GM21360 (cell line): ENCODE measurements around the gene SMAP1.
A peak's percentile ranks its signal among the peaks of the same experiment; 100 is the strongest.

Experiments
- ATAC-seq: cut with Tn5 transposase; IDR thresholded peaks from one replicate; pipeline ENCODE4 v1.9.1; 2021; ENCODE audit warnings: mild to moderate bottlenecking, moderate library complexity; ENCODE audit not compliant: unreplicated experiment

Gene SMAP1

DNA sequence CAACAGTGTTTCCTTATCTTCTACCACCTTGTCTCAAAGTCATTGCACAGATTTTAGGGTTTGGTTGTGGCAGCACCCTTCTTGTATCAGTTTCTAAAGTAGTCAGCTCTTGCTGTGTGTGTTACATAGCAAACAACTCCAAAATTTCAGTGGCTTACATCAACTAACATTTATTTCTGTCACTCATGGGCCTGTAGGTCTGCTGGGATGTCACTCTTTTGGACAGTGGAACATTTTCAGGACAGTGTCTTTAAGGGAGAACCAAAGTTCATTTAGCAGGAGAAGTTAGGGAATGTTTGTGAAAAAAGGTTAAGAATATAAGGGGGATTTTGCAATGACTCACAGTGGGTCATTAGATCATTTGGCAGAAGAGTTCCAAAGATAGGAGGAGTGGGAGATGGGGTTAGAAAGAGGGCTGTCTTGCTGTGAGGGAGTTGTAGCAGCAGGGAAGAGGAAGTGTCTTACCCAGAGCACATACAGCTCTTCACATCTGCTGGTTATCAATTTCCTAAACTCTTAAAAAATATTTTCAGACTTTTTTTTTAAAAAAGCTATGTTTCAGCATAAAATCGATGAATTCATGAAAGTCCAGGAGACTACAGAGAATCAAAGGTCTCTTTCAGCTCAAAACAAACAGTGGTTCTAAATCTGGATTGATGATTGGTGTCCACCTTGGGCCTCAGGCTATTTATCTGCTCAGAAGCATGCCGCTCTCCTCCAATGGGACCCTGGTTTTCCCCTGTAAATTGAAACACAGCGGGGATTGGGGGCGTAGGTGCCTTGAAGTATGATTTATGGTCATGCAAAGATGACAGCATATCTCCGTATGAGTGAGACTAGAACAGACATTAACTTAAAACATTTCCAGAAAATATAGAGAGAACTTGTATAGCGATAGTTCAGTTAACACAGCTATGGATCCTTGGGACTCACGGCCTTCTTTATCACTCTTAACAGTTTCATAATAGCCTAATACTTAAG, 171.9 kb downstream of the SMAP1 start:
- no peak for ATAC-seq

- no peak for ATAC-seq
These were observed 173.4 kb downstream of the SMAP1 start for GRCh38 chr6:70841112-70841511.

GRCh38 chr6:70842541-70842940, 174.9 kb downstream of the SMAP1 start:
- no peak for ATAC-seq

GRCh38 chr6:70843328-70843918, 175.7 kb downstream of the SMAP1 start:
- no peak for ATAC-seq

- no peak for ATAC-seq
These were observed 176.6 kb downstream of the SMAP1 start for GRCh38 chr6:70844301-70844700.

- no peak for ATAC-seq
These were observed 178.6 kb downstream of the SMAP1 start for GRCh38 chr6:70846207-70846835.

DNA sequence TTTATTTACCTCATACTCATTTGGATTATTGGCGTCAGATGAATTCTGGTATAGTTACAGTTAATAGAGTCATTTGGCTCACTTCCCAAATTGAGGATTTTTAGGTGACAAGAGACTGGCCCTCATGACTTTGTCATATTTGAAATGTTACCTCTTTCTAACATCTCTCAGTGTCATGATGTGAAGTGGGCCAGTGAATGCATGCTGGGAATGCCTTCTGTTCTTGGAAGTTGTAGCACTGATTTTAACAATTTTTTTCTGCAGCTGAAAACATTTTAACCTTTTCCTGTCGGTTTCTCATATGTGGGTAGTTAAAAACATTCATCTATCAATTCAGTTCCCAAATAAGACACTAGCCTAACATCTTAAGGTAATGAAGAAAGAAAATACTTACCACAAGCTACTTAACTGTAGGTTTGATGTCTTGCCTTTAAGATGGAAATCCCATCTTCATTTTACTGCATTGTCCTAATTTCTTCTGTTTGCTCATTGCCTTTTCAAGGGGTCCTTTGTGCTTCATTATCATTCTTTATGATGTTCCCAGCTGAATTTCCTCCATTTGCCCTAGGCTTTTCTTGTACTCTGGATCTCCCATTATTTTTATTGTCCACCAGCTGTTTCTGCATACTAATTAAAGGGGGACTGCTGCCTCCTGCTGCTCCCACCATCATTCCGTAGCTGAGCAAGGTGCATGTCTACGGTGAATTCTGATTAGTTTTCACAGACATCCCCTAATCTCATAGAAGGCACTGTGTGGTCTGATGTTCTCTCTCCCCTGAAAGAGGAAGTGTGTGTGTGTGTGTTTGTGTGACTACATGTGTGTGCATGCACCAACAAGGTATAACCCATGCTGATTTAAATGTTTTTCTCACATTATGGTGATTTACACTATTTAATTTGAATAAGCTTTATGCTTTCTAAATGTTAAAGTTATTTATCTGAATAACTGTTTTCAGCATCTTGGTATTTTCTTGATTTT, 179.7 kb downstream of the SMAP1 start:
- no peak for ATAC-seq

GRCh38 chr6:70849348-70850069, 181.8 kb downstream of the SMAP1 start:
- no peak for ATAC-seq

- ATAC-seq, result no peak
These were observed 185.1 kb downstream of the SMAP1 start for GRCh38 chr6:70852667-70853246.

GRCh38 chr6:70857387-70858077, 189.8 kb downstream of the SMAP1 start:
- peak; percentile 100 for ATAC-seq

GRCh38 chr6:70860045-70860444, 192.4 kb downstream of the SMAP1 start:
- no peak for ATAC-seq

DNA sequence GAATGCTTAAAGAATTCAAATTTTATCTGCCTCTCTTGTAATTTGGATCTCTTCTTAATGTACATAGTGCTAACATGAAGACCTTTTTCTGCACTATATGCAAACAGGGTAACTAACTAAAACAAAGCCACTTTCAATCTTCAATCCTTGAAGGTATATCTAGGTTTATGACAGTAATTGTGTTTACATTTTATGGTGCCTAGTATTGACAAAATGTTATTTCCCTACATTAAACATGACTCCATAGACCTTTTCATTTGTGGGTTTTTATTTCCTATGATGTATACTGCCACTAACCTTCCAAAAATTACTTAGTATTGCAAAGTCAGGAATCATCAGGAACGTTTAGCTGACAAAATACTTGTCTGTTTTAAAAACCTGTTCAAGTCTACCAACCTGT, 193.2 kb downstream of the SMAP1 start:
- ATAC-seq, result no peak

- no peak for ATAC-seq
These were observed 195.7 kb downstream of the SMAP1 start for GRCh38 chr6:70863343-70863742.

- no peak for ATAC-seq
These were observed 196.7 kb downstream of the SMAP1 start for GRCh38 chr6:70864401-70864800.

DNA sequence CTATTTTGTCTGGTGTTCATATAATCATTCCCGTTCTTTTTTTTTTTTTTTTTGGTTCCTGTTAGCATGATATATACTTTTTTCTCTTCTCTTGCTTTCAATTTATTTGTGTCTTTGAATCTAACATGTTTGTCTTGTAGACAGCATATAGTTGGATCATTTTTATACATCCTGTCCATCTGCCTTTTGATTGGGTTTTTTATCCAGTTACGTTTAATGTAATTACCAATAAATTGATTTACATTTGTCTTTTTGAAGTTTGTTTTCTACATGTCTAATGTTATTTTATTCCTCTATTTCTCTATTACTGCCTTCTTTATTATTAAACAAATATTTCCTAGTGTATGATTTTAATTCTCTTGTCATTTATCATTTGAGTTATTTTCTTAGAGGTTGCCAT, 204.8 kb downstream of the SMAP1 start:
- ATAC-seq, result no peak

GRCh38 chr6:70874181-70874913, 206.7 kb downstream of the SMAP1 start:
- ATAC-seq, result no peak

DNA sequence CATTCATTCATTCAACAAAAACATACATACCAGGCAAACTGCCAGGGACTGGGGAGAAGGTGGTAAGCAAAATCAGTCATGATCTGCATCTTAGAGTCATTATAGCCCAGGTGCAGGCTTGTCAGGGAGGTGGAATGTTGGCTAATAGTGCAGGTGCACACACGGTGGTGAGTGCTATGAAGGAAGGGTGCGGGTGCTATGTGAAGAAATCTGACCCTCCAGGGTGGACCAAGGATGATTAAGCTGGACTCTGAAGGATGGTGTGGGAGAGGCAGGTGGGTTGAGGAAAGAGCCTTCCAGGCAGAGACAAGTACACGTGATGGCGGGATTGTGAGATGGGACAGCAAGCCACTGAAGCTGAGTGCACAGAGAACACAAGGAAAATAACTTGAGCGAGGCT, 211.8 kb downstream of the SMAP1 start:
- no peak for ATAC-seq
